ENCODE results near the gene ALKBH6.

The ALKBH6 gene

GRCh38 chr19:36030264-36031148 is 16.5 kb upstream of the ALKBH6 start (continued):
- TF ChIP-seq, protein P1, sequence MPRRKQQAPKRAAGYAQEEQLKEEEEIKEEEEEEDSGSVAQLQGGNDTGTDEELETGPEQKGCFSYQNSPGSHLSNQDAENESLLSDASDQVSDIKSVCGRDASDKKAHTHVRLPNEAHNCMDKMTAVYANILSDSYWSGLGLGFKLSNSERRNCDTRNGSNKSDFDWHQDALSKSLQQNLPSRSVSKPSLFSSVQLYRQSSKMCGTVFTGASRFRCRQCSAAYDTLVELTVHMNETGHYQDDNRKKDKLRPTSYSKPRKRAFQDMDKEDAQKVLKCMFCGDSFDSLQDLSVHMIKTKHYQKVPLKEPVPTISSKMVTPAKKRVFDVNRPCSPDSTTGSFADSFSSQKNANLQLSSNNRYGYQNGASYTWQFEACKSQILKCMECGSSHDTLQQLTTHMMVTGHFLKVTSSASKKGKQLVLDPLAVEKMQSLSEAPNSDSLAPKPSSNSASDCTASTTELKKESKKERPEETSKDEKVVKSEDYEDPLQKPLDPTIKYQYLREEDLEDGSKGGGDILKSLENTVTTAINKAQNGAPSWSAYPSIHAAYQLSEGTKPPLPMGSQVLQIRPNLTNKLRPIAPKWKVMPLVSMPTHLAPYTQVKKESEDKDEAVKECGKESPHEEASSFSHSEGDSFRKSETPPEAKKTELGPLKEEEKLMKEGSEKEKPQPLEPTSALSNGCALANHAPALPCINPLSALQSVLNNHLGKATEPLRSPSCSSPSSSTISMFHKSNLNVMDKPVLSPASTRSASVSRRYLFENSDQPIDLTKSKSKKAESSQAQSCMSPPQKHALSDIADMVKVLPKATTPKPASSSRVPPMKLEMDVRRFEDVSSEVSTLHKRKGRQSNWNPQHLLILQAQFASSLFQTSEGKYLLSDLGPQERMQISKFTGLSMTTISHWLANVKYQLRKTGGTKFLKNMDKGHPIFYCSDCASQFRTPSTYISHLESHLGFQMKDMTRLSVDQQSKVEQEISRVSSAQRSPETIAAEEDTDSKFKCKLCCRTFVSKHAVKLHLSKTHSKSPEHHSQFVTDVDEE (CRISPR knock-in tag; IDR thresholded peaks at IDR 0.05) = no peak
- no peak for TF ChIP-seq ZNF565 (CRISPR knock-in tag; conservative IDR thresholded peaks at IDR 0.05; ENCODE audit: low read depth)

GRCh38 chr19:36028313-36029041 is 14.5 kb upstream of the ALKBH6 start:
- no peak for ATAC-seq
- TF ChIP-seq ZNF70 (CRISPR knock-in tag; IDR thresholded peaks at IDR 0.05) = no peak
- no peak for TF ChIP-seq TOX (CRISPR knock-in tag; IDR thresholded peaks at IDR 0.05; ENCODE audit: borderline replicate concordance)

DNA sequence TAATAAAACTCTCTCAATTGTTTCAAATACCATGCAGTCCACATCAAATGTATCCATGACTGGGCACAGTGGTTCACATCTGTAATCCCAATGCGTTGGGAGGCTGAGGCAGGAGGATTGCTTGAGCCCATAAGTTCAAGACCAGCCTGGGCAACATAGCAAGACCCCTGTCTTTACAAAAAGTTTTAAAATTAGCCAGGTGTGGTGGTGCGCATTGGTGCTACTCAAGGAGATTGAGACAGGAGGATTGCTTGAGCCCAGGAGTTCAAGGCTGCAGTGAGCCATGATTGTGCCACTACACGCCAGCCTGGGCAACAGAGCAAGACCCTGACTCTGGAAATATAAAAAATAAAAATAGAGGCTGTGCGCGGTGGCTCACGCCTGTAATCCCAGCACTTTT is 13.7 kb upstream of the ALKBH6 start:
- TF ChIP-seq SNAI2 (CRISPR knock-in tag; IDR thresholded peaks at IDR 0.05) = no peak
- TF ChIP-seq ZNF8 (CRISPR knock-in tag; IDR thresholded peaks at IDR 0.05) = no peak
- no peak for TF ChIP-seq ZFP30 (CRISPR knock-in tag; IDR thresholded peaks at IDR 0.05)
- no peak for TF ChIP-seq ZNF565 (CRISPR knock-in tag; conservative IDR thresholded peaks at IDR 0.05; ENCODE audit: low read depth)
- no peak for TF ChIP-seq PPARA (CRISPR knock-in tag; IDR thresholded peaks at IDR 0.05; ENCODE audit: borderline replicate concordance)
- no peak for TF ChIP-seq ARNTL (CRISPR knock-in tag; IDR thresholded peaks at IDR 0.05; ENCODE audit: borderline replicate concordance, low read depth)
- no peak for TF ChIP-seq TOX (CRISPR knock-in tag; IDR thresholded peaks at IDR 0.05; ENCODE audit: borderline replicate concordance)
- ATAC-seq = no peak

DNA sequence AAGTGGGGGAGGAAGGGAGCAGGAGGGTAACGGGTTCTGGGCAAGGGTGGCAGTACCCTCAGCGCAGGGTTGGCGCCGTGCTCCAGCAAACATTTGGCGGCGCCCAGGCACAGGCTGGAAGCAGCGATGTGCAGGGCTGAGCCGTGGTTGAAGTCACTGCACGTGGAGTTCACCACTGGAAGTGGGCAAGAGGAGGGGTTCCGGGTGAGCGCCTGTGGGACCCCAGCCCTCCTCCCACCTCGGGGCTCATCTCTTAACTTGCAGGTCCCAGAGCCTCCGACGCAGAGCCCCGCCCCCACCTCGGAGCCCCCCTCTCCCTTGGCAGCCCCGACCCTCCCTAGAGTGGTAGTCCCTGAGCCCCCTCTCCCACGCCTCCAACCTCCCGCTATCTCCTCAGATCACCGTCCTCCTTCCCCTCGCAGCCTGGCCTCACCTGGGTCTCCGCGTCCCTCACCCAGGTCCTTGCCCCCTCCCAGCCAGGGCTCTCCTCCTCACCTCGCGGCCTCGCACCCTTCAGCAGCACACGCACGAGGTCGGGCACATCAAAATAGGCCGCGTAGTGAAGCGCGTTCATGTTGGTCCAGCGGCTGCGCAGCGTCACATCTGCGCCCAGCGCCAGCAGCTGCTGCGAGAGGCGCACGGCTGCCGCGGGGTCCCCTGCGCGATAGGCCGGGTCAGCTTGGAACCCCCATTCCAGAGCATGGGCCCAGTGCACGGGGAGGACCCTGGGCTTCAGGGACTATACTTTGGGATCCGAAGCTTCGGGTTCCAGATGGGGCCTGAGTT is 12.3 kb upstream of the ALKBH6 start:
- ATAC-seq = no peak
- TF ChIP-seq ZNF565 (CRISPR knock-in tag; conservative IDR thresholded peaks at IDR 0.05; ENCODE audit: low read depth) = no peak
- TF ChIP-seq ZNF8 (CRISPR knock-in tag; IDR thresholded peaks at IDR 0.05) = no peak
- TF ChIP-seq OSR1 (CRISPR knock-in tag; IDR thresholded peaks at IDR 0.05) = no peak
- TF ChIP-seq, protein P2, sequence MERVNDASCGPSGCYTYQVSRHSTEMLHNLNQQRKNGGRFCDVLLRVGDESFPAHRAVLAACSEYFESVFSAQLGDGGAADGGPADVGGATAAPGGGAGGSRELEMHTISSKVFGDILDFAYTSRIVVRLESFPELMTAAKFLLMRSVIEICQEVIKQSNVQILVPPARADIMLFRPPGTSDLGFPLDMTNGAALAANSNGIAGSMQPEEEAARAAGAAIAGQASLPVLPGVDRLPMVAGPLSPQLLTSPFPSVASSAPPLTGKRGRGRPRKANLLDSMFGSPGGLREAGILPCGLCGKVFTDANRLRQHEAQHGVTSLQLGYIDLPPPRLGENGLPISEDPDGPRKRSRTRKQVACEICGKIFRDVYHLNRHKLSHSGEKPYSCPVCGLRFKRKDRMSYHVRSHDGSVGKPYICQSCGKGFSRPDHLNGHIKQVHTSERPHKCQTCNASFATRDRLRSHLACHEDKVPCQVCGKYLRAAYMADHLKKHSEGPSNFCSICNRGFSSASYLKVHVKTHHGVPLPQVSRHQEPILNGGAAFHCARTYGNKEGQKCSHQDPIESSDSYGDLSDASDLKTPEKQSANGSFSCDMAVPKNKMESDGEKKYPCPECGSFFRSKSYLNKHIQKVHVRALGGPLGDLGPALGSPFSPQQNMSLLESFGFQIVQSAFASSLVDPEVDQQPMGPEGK (CRISPR knock-in tag; IDR thresholded peaks at IDR 0.05; ENCODE audit: borderline replicate concordance) = no peak
- no peak for TF ChIP-seq SNAI2 (CRISPR knock-in tag; IDR thresholded peaks at IDR 0.05)
- no peak for TF ChIP-seq ESRRG (CRISPR knock-in tag; IDR thresholded peaks at IDR 0.05)
- TF ChIP-seq CSDC2 (CRISPR knock-in tag; IDR thresholded peaks at IDR 0.05) = no peak
- TF ChIP-seq, protein P3, sequence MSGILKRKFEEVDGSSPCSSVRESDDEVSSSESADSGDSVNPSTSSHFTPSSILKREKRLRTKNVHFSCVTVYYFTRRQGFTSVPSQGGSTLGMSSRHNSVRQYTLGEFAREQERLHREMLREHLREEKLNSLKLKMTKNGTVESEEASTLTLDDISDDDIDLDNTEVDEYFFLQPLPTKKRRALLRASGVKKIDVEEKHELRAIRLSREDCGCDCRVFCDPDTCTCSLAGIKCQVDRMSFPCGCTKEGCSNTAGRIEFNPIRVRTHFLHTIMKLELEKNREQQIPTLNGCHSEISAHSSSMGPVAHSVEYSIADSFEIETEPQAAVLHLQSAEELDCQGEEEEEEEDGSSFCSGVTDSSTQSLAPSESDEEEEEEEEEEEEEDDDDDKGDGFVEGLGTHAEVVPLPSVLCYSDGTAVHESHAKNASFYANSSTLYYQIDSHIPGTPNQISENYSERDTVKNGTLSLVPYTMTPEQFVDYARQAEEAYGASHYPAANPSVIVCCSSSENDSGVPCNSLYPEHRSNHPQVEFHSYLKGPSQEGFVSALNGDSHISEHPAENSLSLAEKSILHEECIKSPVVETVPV (CRISPR knock-in tag; IDR thresholded peaks at IDR 0.05) = no peak
- TF ChIP-seq PPARA (CRISPR knock-in tag; IDR thresholded peaks at IDR 0.05; ENCODE audit: borderline replicate concordance) = no peak
- no peak for TF ChIP-seq RARB (CRISPR knock-in tag; IDR thresholded peaks at IDR 0.05)
- TF ChIP-seq POU6F1 (CRISPR knock-in tag; IDR thresholded peaks at IDR 0.05; ENCODE audit: borderline replicate concordance, low read depth) = no peak
- TF ChIP-seq BACH2 (CRISPR knock-in tag; IDR thresholded peaks at IDR 0.05; ENCODE audit: borderline replicate concordance) = no peak
- no peak for TF ChIP-seq ISL1 (CRISPR knock-in tag; IDR thresholded peaks at IDR 0.05)
- TF ChIP-seq, protein P1 (CRISPR knock-in tag; IDR thresholded peaks at IDR 0.05) = no peak
- no peak for TF ChIP-seq CREB5 (CRISPR knock-in tag; IDR thresholded peaks at IDR 0.05; ENCODE audit: low read depth)
- no peak for TF ChIP-seq ARNTL (CRISPR knock-in tag; IDR thresholded peaks at IDR 0.05; ENCODE audit: borderline replicate concordance, low read depth)
- no peak for TF ChIP-seq TCF4 (CRISPR knock-in tag; IDR thresholded peaks at IDR 0.05; ENCODE audit: borderline replicate concordance)

All from SK-N-SH treated with all-trans-retinoic acid at 6 μM for 48 hours (cell line).